KMS-11 (cell line): ENCODE measurements around the gene GNAO1.

Experiments used
- H2AFZ ChIP-seq: fragments of 200-600 bp; sonication (generic); 2 replicates; pipeline ENCODE4 v1.6.1; 2016; ENCODE audit warnings: antibody characterized with exemption, mixed run types, low read depth
- H3K27ac ChIP-seq: fragments of 200-600 bp; sonication (generic); 2 replicates; pipeline ENCODE4 v1.6.1; 2016; ENCODE audit warnings: mild to moderate bottlenecking, mixed run types
- H3K27me3 ChIP-seq: fragments of 200-600 bp; sonication (generic); 2 replicates; pipeline ENCODE4 v1.6.1; 2017; ENCODE audit warnings: mild to moderate bottlenecking, low read depth, mixed run types, moderate library complexity; ENCODE audit not compliant: insufficient read depth
- H3K36me3 ChIP-seq: fragments of 200-600 bp; sonication (generic); 2 replicates; pipeline ENCODE4 v1.6.1; 2017; ENCODE audit warnings: mild to moderate bottlenecking, mixed run types; ENCODE audit not compliant: insufficient read depth
- H3K4me1 ChIP-seq: fragments of 200-600 bp; sonication (generic); 2 replicates; pipeline ENCODE4 v1.6.1; 2016; ENCODE audit warnings: mild to moderate bottlenecking, low read depth, mixed run types; ENCODE audit not compliant: poor library complexity, severe bottlenecking
- H3K4me2 ChIP-seq: fragments of 200-600 bp; sonication (generic); 2 replicates; pipeline ENCODE4 v1.7.0; 2016; ENCODE audit warnings: mild to moderate bottlenecking, mixed run types
- H3K4me3 ChIP-seq: fragments of 200-600 bp; sonication (generic); IDR thresholded peaks from 2 replicates; pipeline ENCODE4 v1.6.1; 2017; ENCODE audit warnings: low read depth, low read length, mixed read lengths; ENCODE audit not compliant: insufficient read depth
- H3K79me2 ChIP-seq: fragments of 200-600 bp; sonication (generic); 2 replicates; pipeline ENCODE4 v1.6.1; 2016; ENCODE audit warnings: low read depth, mixed run types; ENCODE audit not compliant: insufficient read depth
- H3K9ac ChIP-seq: fragments of 200-600 bp; sonication (generic); 2 replicates; pipeline ENCODE4 v1.6.1; 2016; ENCODE audit warnings: mild to moderate bottlenecking, mixed run types
- H4K20me1 ChIP-seq: fragments of 200-600 bp; sonication (generic); 2 replicates; pipeline ENCODE4 v1.6.1; 2016; ENCODE audit warnings: mild to moderate bottlenecking, mixed run types; ENCODE audit not compliant: insufficient read depth
- CTCF ChIP-seq: fragments of 200-600 bp; sonication (generic); conservative IDR thresholded peaks from 2 replicates; pipeline ENCODE4 v1.6.1; 2017; ENCODE audit warnings: low read depth, mild to moderate bottlenecking, antibody characterized with exemption, low read length, moderate library complexity, mixed read lengths

GNAO1 gene

DNA sequence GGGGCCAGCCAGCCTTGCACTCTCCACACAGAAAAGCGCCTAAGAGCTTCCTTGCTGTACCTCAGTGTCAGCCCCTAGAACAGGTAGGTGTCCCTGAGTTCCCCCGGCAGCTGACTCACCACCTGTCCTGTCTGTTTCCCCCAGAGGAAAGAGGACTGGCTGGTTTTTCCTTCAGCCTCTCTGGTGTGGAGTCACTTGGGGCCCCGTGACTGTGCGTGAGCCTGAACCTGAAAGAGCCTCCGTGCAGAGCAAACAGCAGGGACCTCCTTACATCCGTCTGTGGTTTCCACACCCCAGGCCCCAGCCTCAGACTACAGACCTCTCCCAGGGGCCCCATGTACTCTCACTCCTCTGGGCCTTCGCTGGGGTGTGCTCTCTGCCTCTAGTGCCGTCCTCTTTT lies 87.8 kb downstream of the GNAO1 start:
- no peak for TF ChIP-seq CTCF
- Histone ChIP-seq H3K27me3 (no peaks in the 10 kb centered on the region), H3K9ac (no peak overlapping the region), H3K36me3 (no peaks in the 10 kb centered on the region), H3K79me2 (no peaks in the 10 kb centered on the region), H3K4me1 (no peaks in the 10 kb centered on the region), H3K4me3 (no peak overlapping the region), H4K20me1 (no peaks in the 10 kb centered on the region), H2AFZ (no peak overlapping the region), H3K27ac (no peak overlapping the region), H3K4me2 (no peak overlapping the region)

- Histone ChIP-seq H3K9ac (no peak overlapping the region), H3K79me2 (no peaks in the 10 kb centered on the region), H3K4me1 (no peaks in the 10 kb centered on the region), H3K36me3 (no peaks in the 10 kb centered on the region), H3K4me2 (no peak overlapping the region), H4K20me1 (no peaks in the 10 kb centered on the region), H2AFZ (no peak overlapping the region), H3K4me3 (no peak overlapping the region), H3K27ac (no peak overlapping the region), H3K27me3 (no peaks in the 10 kb centered on the region)
- TF ChIP-seq CTCF = no peak
These were observed 88.6 kb downstream of the GNAO1 start for GRCh38 chr16:56279914-56280313.

- Histone ChIP-seq H3K79me2 (no peaks in the 10 kb centered on the region), H3K4me3 (no peak overlapping the region), H3K27ac (no peak overlapping the region), H4K20me1 (no peaks in the 10 kb centered on the region), H3K27me3 (no peaks in the 10 kb centered on the region), H3K9ac (no peak overlapping the region), H3K36me3 (no peaks in the 10 kb centered on the region), H3K4me1 (no peaks in the 10 kb centered on the region), H2AFZ (no peak overlapping the region), H3K4me2 (no peak overlapping the region)
- no peak for TF ChIP-seq CTCF
These were observed 90.0 kb downstream of the GNAO1 start for GRCh38 chr16:56281249-56281805.

- H3K4me3 ChIP-seq = no peak overlapping the region
- no peak for TF ChIP-seq CTCF
- H2AFZ ChIP-seq = no peak overlapping the region
- H3K9ac ChIP-seq = no peak overlapping the region
- no peak overlapping the region for H3K4me2 ChIP-seq
- H3K79me2 ChIP-seq = no peaks in the 10 kb centered on the region
- no peaks in the 10 kb centered on the region for H4K20me1 ChIP-seq
- H3K27me3 ChIP-seq = no peaks in the 10 kb centered on the region
- no peak overlapping the region for H3K27ac ChIP-seq
- H3K36me3 ChIP-seq = no peaks in the 10 kb centered on the region
- H3K4me1 ChIP-seq = no peaks in the 10 kb centered on the region
These were observed 91.2 kb downstream of the GNAO1 start for GRCh38 chr16:56282451-56282850.
